Natural killer cell (primary cell): ENCODE results near the gene POLD1. TPM values are rescaled to one million over a fixed set of nuclear protein-coding genes. Genes with fewer than 3 reads are reported as not detected.

Source experiments
- ATAC-seq, 3 donors: fragments of 150-1000 bp in 2 of 3; fragments of 200-7000 bp in 1 of 3; cut with Tn5 transposase; 1 replicate in 1 of 3; 2 replicates in 2 of 3; pipeline ENCODE4 v1.10.0; 2021; ENCODE audit warnings: mild to moderate bottlenecking in 2 of 3, moderate library complexity in 2 of 3
- DNase-seq, 2 donors: peaks; one replicate each; pipeline versions ENCODE4 v3.0.0 to v3.0.0-alpha.2; 2013 to 2021; ENCODE audit warnings: mixed read lengths in 1 of 2
- H3K27ac ChIP-seq: one replicate; pipeline ENCODE4 v1.5.1; 2013; ENCODE audit warnings: mild to moderate bottlenecking, low read length
- H3K27me3 ChIP-seq: one replicate; pipeline ENCODE4 v1.6.1; 2013; ENCODE audit warnings: low read length; ENCODE audit not compliant: control insufficient read depth, insufficient read depth
- H3K36me3 ChIP-seq: one replicate; pipeline ENCODE4 v1.6.1; 2013; ENCODE audit warnings: low read length; ENCODE audit not compliant: control insufficient read depth, insufficient read depth
- H3K4me1 ChIP-seq: one replicate; pipeline ENCODE4 v1.6.1; 2013; ENCODE audit warnings: low read length; ENCODE audit not compliant: control insufficient read depth, insufficient read depth
- H3K4me3 ChIP-seq: one replicate; pipeline ENCODE4 v1.5.1; 2013; ENCODE audit warnings: low read length
- H3K9me3 ChIP-seq: one replicate; pipeline ENCODE4 v1.6.1; 2013; ENCODE audit warnings: low read length; ENCODE audit not compliant: control insufficient read depth, insufficient read depth
- H3K27ac Mint-ChIP-seq, 2 donors: one replicate each; pipeline ENCODE4 v1.8.0; 2022; ENCODE audit warnings: mild to moderate bottlenecking in 2 of 2, mixed read lengths in 2 of 2, moderate library complexity in 1 of 2
- H3K27me3 Mint-ChIP-seq, 2 donors: one replicate each; pipeline ENCODE4 v1.8.0; 2022; ENCODE audit warnings: low read depth in 2 of 2, mixed read lengths in 2 of 2
- H3K36me3 Mint-ChIP-seq: one replicate; pipeline ENCODE4 v1.8.0; 2022; ENCODE audit warnings: mixed read lengths
- H3K4me1 Mint-ChIP-seq, 2 donors: one replicate each; pipeline ENCODE4 v1.8.0; 2022; ENCODE audit warnings: mixed read lengths in 2 of 2
- H3K4me3 Mint-ChIP-seq: one replicate; pipeline ENCODE4 v1.8.0; 2022; ENCODE audit warnings: mild to moderate bottlenecking, moderate library complexity, mixed read lengths
- H3K9me3 Mint-ChIP-seq, 2 donors: one replicate each; pipeline ENCODE4 v1.8.0; 2022; ENCODE audit warnings: mixed read lengths in 2 of 2
- WGBS: methylation state at CpG from one replicate; pipeline ENCODE4 v1.1.7; 2013; ENCODE audit warnings: missing lambda C conversion rate; ENCODE audit not compliant: insufficient coverage; 5-methylcytosine and 5-hydroxymethylcytosine counted together
- intact Hi-C: fragments of 100-400 bp; cut with micrococcal nuclease; formaldehyde crosslinking; loops from one replicate; pipeline ENCODE4 v1.14.2; 2022
- total RNA-seq, 4 donors: library from RNA; stranded (reverse); fragments of 120-200 nt in 1 of 4; gene quantifications; one replicate each; pipeline versions ENCODE4 v1.2.3 to v1.2.4, GENCODE V29; 2013 to 2022
- TF ChIP-seq, protein P1 (sequence below): fragments of 200-600 bp; IDR thresholded peaks from one replicate; pipeline ENCODE4 v1.8.0; 2022; ENCODE audit warnings: antibody characterized with exemption

POLD1 gene
- total RNA-seq, 3 donors from 2014 or later (not counting 1 experiment from before 2014, with no cell fraction given): 26.1 to 32.0 (median 30.2) TPM

DNA sequence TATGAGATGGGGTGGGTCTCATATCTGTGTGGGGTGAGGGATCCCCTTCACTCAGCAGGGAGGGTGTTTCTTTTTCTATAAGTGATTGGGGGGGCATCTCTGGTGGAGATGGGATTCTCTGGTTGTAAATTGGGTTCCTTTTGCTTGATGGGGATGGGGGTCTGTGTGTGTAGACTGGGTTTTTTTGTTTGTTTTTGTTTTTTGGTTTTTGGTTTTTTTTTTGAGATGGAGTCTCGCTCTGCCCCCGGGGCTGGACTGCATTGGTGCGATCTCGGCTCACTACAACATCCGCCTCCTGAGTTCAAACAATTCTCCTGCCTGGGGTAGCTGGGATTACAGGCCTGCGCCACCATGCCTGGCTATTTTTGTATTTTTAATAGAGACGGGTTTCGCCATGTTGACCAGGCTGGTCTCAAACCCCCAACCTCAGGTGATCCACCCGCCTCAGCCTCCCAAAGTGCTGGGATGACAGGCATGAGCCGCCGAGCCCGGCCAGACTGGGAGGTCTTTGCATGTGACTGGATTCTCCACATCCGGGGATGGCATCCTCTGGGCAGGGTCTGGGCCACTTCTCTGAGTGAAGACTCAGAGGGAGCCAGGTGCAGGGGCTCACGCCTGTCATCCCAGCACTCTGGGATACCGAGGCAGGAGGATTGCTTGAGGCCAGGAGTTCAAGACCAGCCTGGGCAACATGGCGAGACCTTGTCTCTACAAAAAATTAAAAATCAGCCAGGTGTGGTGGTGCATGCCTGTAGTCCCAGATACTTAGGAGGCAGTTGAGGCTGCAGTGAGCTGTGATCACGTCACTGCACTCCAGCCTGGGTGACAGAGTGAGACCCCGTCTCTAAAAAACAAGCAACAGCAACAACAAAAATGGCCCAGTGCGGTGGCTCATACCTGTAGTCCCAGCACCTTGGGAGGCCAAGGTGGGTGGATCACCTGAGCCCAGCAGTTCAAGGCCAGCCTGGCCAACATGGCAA lies 49.3 kb downstream of the POLD1 start:
- no peak overlapping the region for H3K27ac ChIP-seq
- 86% methylated on average over 19 of the region's 19 CpGs for WGBS

DNA sequence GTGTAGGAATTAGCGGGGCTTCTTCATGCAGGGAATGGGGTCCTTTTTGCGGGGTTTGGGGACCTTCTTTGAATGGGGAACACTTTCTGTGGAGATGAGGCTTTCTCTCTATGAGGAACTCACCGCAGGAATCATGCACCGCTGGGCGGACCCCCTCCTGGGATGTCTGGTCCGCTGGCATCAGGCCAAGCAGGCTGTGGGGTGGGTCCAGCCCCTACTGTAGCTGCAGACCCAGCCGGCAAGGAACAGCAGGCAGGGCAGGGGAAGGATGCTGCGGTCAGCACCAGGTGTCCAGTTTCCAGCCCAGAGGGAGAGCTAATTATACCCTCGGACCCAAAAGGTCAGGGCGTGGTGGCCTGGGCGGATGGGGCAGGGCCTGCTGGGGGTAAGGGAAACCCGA lies 50.4 kb downstream of the POLD1 start:
- ATAC-seq (no peak), DNase-seq (no peak)
- Histone ChIP-seq H3K9me3 (no peaks in the 10 kb centered on the region), H3K4me3 (no peak overlapping the region), H3K27me3 (peaks cover 8% of the 10 kb centered on the region), H3K27ac (no peak overlapping the region), H3K4me1 (peaks cover 32% of the 10 kb centered on the region), H3K36me3 (no peaks in the 10 kb centered on the region)
- Mint-ChIP-seq H3K4me3 (peak overlapping the region; percentile 47), H3K27ac (no peak overlapping the region), H3K27me3 (peaks cover 13 to 20% of the 10 kb centered on the region in 2 donors), H3K4me1 (peaks cover 9 to 22% of the 10 kb centered on the region in 2 donors), H3K9me3 (no peaks in the 10 kb centered on the region), H3K36me3 (no peaks in the 10 kb centered on the region)
- intact Hi-C loops: no loop called here
- TF ChIP-seq, protein P1, sequence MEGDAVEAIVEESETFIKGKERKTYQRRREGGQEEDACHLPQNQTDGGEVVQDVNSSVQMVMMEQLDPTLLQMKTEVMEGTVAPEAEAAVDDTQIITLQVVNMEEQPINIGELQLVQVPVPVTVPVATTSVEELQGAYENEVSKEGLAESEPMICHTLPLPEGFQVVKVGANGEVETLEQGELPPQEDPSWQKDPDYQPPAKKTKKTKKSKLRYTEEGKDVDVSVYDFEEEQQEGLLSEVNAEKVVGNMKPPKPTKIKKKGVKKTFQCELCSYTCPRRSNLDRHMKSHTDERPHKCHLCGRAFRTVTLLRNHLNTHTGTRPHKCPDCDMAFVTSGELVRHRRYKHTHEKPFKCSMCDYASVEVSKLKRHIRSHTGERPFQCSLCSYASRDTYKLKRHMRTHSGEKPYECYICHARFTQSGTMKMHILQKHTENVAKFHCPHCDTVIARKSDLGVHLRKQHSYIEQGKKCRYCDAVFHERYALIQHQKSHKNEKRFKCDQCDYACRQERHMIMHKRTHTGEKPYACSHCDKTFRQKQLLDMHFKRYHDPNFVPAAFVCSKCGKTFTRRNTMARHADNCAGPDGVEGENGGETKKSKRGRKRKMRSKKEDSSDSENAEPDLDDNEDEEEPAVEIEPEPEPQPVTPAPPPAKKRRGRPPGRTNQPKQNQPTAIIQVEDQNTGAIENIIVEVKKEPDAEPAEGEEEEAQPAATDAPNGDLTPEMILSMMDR: no peak
- WGBS: 55% methylated on average over 12 of the region's 12 CpGs

More for the DNA sequence above, 49.3 kb downstream of the POLD1 start:
- Mint-ChIP-seq H3K27me3 (peaks cover 13 to 20% of the 10 kb centered on the region in 2 donors), H3K27ac (peak overlapping the region; percentile 10 to 92), H3K4me3 (peak overlapping the region; percentile 75), H3K9me3 (no peaks in the 10 kb centered on the region), H3K4me1 (peaks cover 9 to 22% of the 10 kb centered on the region in 2 donors), H3K36me3 (no peaks in the 10 kb centered on the region)
- Histone ChIP-seq H3K4me1 (peaks cover 33% of the 10 kb centered on the region), H3K36me3 (no peaks in the 10 kb centered on the region), H3K27me3 (peaks cover 8% of the 10 kb centered on the region), H3K4me3 (no peak overlapping the region), H3K9me3 (no peaks in the 10 kb centered on the region)
- intact Hi-C loops: no loop called here
- DNase-seq: no peak
- ATAC-seq: no peak
- TF ChIP-seq, protein P1: no peak

DNA sequence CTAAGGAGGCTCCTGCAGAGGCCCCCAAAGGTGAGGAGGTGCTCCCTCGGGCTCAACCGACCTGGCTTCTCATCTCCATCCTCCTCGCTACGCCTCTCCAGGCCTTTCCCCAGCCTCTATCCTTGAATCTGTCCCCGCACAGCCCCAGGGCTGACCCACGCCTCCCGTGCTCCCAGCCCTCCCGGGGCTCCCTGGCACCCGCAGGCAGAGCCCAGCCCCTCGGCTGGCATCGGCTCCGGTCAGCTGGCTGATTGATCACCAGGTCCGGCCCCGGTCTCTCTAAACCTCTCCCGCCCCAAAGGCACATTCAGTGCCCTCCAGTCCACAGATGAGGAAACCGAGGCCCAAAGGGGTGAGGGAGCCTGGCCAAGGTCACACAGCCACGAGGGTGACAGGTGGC lies 51.1 kb downstream of the POLD1 start:
- Histone ChIP-seq H3K36me3 (no peaks in the 10 kb centered on the region), H3K27ac (no peak overlapping the region), H3K9me3 (no peaks in the 10 kb centered on the region), H3K27me3 (peaks cover 8% of the 10 kb centered on the region), H3K4me1 (peaks cover 32% of the 10 kb centered on the region), H3K4me3 (no peak overlapping the region)
- Mint-ChIP-seq H3K36me3 (no peaks in the 10 kb centered on the region), H3K4me1 (peaks cover 9 to 22% of the 10 kb centered on the region in 2 donors), H3K4me3 (no peak overlapping the region), H3K27ac (no peak overlapping the region), H3K9me3 (no peaks in the 10 kb centered on the region), H3K27me3 (peaks cover 13 to 25% of the 10 kb centered on the region in 2 donors)
- no peak for ATAC-seq
- intact Hi-C loops: no loop called here
- no peak for DNase-seq
- TF ChIP-seq, protein P1: no peak
- 90% methylated on average over 17 of the region's 17 CpGs for WGBS
